Progenitor cell of endocrine pancreas (in vitro differentiated cells): ENCODE measurements around the gene CXCL6. TPM values are rescaled to one million over a fixed set of nuclear protein-coding genes. Genes with fewer than 3 reads are reported as not detected.

Source experiments
- DNase-seq: peaks from one replicate; pipeline ENCODE4 v3.0.0; 2021; ENCODE audit warnings: low spot score; ENCODE audit not compliant: unreplicated experiment
- H3K27ac Mint-ChIP-seq: 2 replicates; pipeline ENCODE4 v1.8.0; 2021; ENCODE audit warnings: mild to moderate bottlenecking, moderate library complexity, mixed read lengths
- H3K27me3 Mint-ChIP-seq: 2 replicates; pipeline ENCODE4 v1.8.0; 2021; ENCODE audit warnings: mixed read lengths
- H3K36me3 Mint-ChIP-seq: 2 replicates; pipeline ENCODE4 v1.8.0; 2022; ENCODE audit warnings: mixed read lengths; ENCODE audit not compliant: insufficient read depth
- H3K4me1 Mint-ChIP-seq: 2 replicates; pipeline ENCODE4 v1.8.0; 2021; ENCODE audit warnings: low read depth, mixed read lengths
- H3K4me3 Mint-ChIP-seq: 2 replicates; pipeline ENCODE4 v1.8.0; 2021; ENCODE audit warnings: low read depth, mild to moderate bottlenecking, moderate library complexity, mixed read lengths
- H3K9me3 Mint-ChIP-seq: 2 replicates; pipeline ENCODE4 v1.8.0; 2021; ENCODE audit warnings: low read depth, mixed read lengths
- CTCF ChIP-seq: fragments of 200-600 bp; sonication (generic); IDR thresholded peaks from one replicate; pipeline ENCODE4 v1.5.0; 2021; ENCODE audit warnings: antibody characterized with exemption, mild to moderate bottlenecking; ENCODE audit not compliant: unreplicated experiment
- total RNA-seq: library from RNA; stranded (reverse); gene quantifications from 2 replicates; pipeline ENCODE4 v1.2.1, GENCODE V29; 2021

Gene CXCL6
- total RNA-seq, 1 donor from 2014 or later: 1.1 TPM

DNA sequence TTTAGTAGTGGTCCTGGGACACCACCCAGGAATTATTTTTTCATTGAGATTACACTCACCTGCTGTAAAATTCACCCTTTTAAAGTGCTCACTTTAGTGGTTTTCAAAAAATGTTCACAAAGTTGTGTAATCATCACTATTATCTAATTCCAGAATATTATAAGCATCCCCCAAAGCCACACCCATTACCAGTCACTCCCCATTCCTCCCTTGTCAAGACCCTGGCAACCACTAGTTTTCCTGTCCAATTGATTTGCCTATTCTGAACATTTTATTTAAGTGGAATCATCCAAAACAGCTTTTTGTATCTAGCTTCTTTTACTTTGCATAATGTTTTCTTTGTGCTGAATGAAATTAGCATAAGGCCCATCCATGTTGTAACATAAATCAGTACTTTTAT is 12.7 kb upstream of the CXCL6 start:
- H3K27ac Mint-ChIP-seq: no peak overlapping the region
- peaks cover 7% of the 10 kb centered on the region for H3K9me3 Mint-ChIP-seq
- no peak overlapping the region for H3K4me3 Mint-ChIP-seq
- peaks cover 3% of the 10 kb centered on the region for H3K27me3 Mint-ChIP-seq
- no peak for TF ChIP-seq CTCF
- no peak for DNase-seq
- no peaks in the 10 kb centered on the region for H3K4me1 Mint-ChIP-seq
- no peaks in the 10 kb centered on the region for H3K36me3 Mint-ChIP-seq

GRCh38 chr4:73828956-73829355 is 7.5 kb upstream of the CXCL6 start:
- DNase-seq: no peak
- H3K27ac Mint-ChIP-seq: no peak overlapping the region
- H3K4me3 Mint-ChIP-seq: no peak overlapping the region
- H3K36me3 Mint-ChIP-seq: no peaks in the 10 kb centered on the region
- no peak for TF ChIP-seq CTCF
- H3K27me3 Mint-ChIP-seq: no peaks in the 10 kb centered on the region
- no peaks in the 10 kb centered on the region for H3K4me1 Mint-ChIP-seq
- H3K9me3 Mint-ChIP-seq: peaks cover 7% of the 10 kb centered on the region

- Mint-ChIP-seq H3K4me3 (no peak overlapping the region), H3K27ac (no peak overlapping the region), H3K36me3 (no peaks in the 10 kb centered on the region), H3K9me3 (peaks cover 7% of the 10 kb centered on the region), H3K4me1 (no peaks in the 10 kb centered on the region), H3K27me3 (peaks cover 6% of the 10 kb centered on the region)
- DNase-seq: no peak
- no peak for TF ChIP-seq CTCF
Observed at GRCh38 chr4:73831569-73831968, 4.9 kb upstream of the CXCL6 start.

GRCh38 chr4:73832651-73833237 is 3.7 kb upstream of the CXCL6 start:
- Mint-ChIP-seq H3K4me1 (peaks cover 8% of the 10 kb centered on the region), H3K9me3 (peaks cover 3% of the 10 kb centered on the region), H3K27ac (no peak overlapping the region), H3K36me3 (no peaks in the 10 kb centered on the region), H3K27me3 (peaks cover 14% of the 10 kb centered on the region), H3K4me3 (no peak overlapping the region)
- DNase-seq: no peak
- no peak for TF ChIP-seq CTCF

DNA sequence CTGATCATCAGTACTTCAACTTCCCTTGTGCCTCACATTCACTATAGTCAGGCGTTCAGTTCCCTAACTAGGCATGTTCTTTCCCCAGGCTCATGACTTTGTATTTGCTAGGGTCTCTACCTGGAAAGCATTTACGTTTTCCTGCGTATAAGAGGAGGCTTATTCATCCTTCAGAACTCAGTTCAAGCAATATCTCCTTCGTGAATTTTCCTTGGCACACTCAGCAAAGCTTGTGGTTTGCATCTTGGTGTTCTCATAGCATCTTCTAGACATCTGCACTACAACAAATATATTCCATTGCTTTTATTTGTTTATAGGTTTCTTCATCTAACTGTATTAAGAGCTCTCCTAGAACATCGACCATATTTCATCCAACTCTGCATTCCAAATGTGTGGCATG is 2.6 kb downstream of the CXCL6 start:
- Mint-ChIP-seq H3K4me3 (no peak overlapping the region), H3K27ac (no peak overlapping the region), H3K9me3 (no peaks in the 10 kb centered on the region), H3K27me3 (peaks cover 26% of the 10 kb centered on the region), H3K36me3 (no peaks in the 10 kb centered on the region), H3K4me1 (peaks cover 8% of the 10 kb centered on the region)
- DNase-seq: no peak
- TF ChIP-seq CTCF: no peak
